PC-3 (cell line): ENCODE measurements around the gene FAS. TPM values are rescaled to one million over a fixed set of nuclear protein-coding genes. Genes with fewer than 3 reads are reported as not detected.

Source experiments
- ATAC-seq: fragments of 200-7000 bp; cut with Tn5 transposase; 2 replicates; pipeline ENCODE4 v1.9.1; 2020; ENCODE audit warnings: mild to moderate bottlenecking, moderate library complexity
- BruUV-seq: library from RNA; stranded (reverse); fragments of 400-500 nt; replicated peaks from 2 replicates; lab custom pipeline; 2021; lab: Mats Ljungman, UMichigan
- CTCF ChIA-PET: fragments of 300-600 bp; sonication (Branson Sonifier 250); formaldehyde crosslinking; loops from one replicate; lab custom pipeline; 2022; ENCODE audit warnings: antibody characterized with exemption; lab: Charles Lee
- POLR2A ChIA-PET: fragments of 300-600 bp; sonication (Branson Sonifier 250); formaldehyde crosslinking; loops from one replicate; lab custom pipeline; 2022; ENCODE audit warnings: antibody characterized with exemption; ENCODE audit not compliant: unreplicated experiment; lab: Charles Lee
- DNase-seq: peaks from one replicate; pipeline ENCODE4 v3.0.0-alpha.2; 2015
- H2AFZ ChIP-seq: fragments of 300-600 bp; sonication (generic); 2 replicates; pipeline ENCODE4 v1.6.0; 2016; ENCODE audit warnings: antibody characterized with exemption, low read length
- H3F3A ChIP-seq: fragments of 300-600 bp; sonication (generic); one replicate; pipeline ENCODE4 v1.6.0; 2017; ENCODE audit warnings: antibody characterized with exemption, low read length, control low read depth, mild to moderate bottlenecking; ENCODE audit not compliant: unreplicated experiment
- H3K27ac ChIP-seq: fragments of 300-600 bp; sonication (generic); 2 replicates; pipeline ENCODE4 v1.5.1; 2016; ENCODE audit warnings: mild to moderate bottlenecking, low read length
- H3K27me3 ChIP-seq: fragments of 300-600 bp; sonication (generic); 2 replicates; pipeline ENCODE4 v1.6.1; 2016; ENCODE audit warnings: low read length, mixed read lengths
- H3K36me3 ChIP-seq: fragments of 300-600 bp; sonication (generic); 2 replicates; pipeline ENCODE4 v1.6.1; 2016; ENCODE audit warnings: low read depth, mixed run types, low read length, mixed read lengths
- H3K4me1 ChIP-seq: fragments of 300-600 bp; sonication (generic); 2 replicates; pipeline ENCODE4 v1.5.1; 2016; ENCODE audit warnings: low read length; ENCODE audit not compliant: insufficient read depth
- H3K4me2 ChIP-seq: fragments of 300-600 bp; sonication (generic); 2 replicates; pipeline ENCODE4 v1.6.0; 2016; ENCODE audit warnings: low read length
- H3K4me3 ChIP-seq: fragments of 300-600 bp; sonication (generic); 2 replicates; pipeline ENCODE4 v1.5.1; 2016; ENCODE audit warnings: mild to moderate bottlenecking, low read length, mixed read lengths
- H3K79me2 ChIP-seq: fragments of 300-600 bp; sonication (generic); 2 replicates; pipeline ENCODE4 v1.6.1; 2017; ENCODE audit warnings: low read length, mixed read lengths
- H3K9ac ChIP-seq: fragments of 300-600 bp; sonication (generic); 2 replicates; pipeline ENCODE4 v1.6.0; 2016; ENCODE audit warnings: mild to moderate bottlenecking, low read length
- H3K9me2 ChIP-seq: fragments of 300-600 bp; sonication (generic); replicated peaks from 2 replicates; pipeline ENCODE4 v1.6.1; 2016; ENCODE audit warnings: mixed run types, low read length, mixed read lengths
- H3K9me3 ChIP-seq: fragments of 300-600 bp; sonication (generic); 2 replicates; pipeline ENCODE4 v1.6.1; 2016; ENCODE audit warnings: low read length, mixed read lengths
- H4K20me1 ChIP-seq: fragments of 300-600 bp; sonication (generic); 2 replicates; pipeline ENCODE4 v1.6.1; 2016; ENCODE audit warnings: low read length, mixed read lengths
- EZH2 ChIP-seq: fragments of 300-600 bp; sonication (generic); IDR thresholded peaks from one replicate; pipeline ENCODE4 v1.6.1; 2017; ENCODE audit warnings: antibody characterized with exemption, mild to moderate bottlenecking, low read length; ENCODE audit not compliant: unreplicated experiment
- EZH2phosphoT487 ChIP-seq: fragments of 300-600 bp; sonication (generic); IDR thresholded peaks from 2 replicates; pipeline ENCODE4 v1.6.1; 2018; ENCODE audit warnings: mild to moderate bottlenecking, antibody characterized with exemption, low read length, borderline replicate concordance
- intact Hi-C: fragments of 100-400 bp; cut with micrococcal nuclease; formaldehyde crosslinking; loops from 2 replicates; pipeline ENCODE4 v1.9.0; 2023
- total RNA-seq: library from RNA; depleted of rRNA; stranded (reverse); fragments of >200 nt; gene quantifications from 2 replicates; pipeline ENCODE4 v1.2.3, GENCODE V29; 2014
- TF ChIP-seq, protein P1 (sequence below): fragments of 300-600 bp; sonication (generic); conservative IDR thresholded peaks from 2 replicates; pipeline ENCODE4 v1.5.1; 2017; ENCODE audit warnings: antibody characterized with exemption, low read depth, mild to moderate bottlenecking, low read length

FAS gene
- total RNA-seq, 1 experiment from 2014 or later, result 4.8 TPM

DNA sequence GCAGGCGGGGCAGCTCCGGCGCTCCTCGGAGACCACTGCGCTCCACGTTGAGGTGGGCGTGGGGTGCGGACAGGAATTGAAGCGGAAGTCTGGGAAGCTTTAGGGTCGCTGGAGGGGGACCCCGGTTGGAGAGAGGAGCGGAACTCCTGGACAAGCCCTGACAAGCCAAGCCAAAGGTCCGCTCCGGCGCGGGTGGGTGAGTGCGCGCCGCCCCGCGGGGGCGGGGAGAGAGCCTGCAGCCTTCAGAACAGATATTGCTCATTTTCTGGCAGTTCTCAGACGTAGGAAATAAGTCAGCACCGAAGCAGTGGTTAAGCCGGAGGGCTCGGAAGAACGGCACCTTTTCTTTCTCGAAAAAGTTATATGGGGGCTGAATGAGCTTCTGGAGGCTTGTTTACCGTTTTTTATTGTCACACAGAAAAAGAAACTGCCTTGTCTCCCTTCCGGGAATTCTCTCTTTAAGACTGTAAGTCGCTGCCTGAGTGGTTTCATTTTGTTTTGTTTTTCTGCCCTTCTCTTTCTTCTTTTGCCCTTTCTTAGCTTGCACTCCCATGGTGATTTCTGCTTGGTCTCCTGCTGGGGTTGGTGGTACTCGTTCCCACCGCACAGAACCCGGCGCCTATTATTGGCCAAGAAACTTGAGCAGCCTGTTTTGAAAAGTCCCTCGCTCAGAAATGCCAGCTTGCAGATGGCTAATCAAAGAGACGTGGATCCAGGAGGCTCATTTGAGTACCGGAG lies 732 bp downstream of the FAS start:
- ChIA-PET POLR2A (interaction anchor here (0.7 kb wide), 1 partner anchor 272 kb away, joined by 4 read pairs; no protein-coding TSS in a partner anchor), CTCF (no interaction called here)
- TF ChIP-seq, protein P1, sequence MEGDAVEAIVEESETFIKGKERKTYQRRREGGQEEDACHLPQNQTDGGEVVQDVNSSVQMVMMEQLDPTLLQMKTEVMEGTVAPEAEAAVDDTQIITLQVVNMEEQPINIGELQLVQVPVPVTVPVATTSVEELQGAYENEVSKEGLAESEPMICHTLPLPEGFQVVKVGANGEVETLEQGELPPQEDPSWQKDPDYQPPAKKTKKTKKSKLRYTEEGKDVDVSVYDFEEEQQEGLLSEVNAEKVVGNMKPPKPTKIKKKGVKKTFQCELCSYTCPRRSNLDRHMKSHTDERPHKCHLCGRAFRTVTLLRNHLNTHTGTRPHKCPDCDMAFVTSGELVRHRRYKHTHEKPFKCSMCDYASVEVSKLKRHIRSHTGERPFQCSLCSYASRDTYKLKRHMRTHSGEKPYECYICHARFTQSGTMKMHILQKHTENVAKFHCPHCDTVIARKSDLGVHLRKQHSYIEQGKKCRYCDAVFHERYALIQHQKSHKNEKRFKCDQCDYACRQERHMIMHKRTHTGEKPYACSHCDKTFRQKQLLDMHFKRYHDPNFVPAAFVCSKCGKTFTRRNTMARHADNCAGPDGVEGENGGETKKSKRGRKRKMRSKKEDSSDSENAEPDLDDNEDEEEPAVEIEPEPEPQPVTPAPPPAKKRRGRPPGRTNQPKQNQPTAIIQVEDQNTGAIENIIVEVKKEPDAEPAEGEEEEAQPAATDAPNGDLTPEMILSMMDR, result no peak; the same call in 1 of the 2 replicates
- TF ChIP-seq EZH2 (no peak), EZH2phosphoT487 (no peak)
- Histone ChIP-seq H3K36me3 (no peaks in the 10 kb centered on the region), H2AFZ (peak overlapping the region; percentile 96), H3K4me2 (peak overlapping the region; percentile 84), H3K27ac (peak overlapping the region; percentile 21; the same call in 1 of the 2 replicates), H3K4me3 (peak overlapping the region; percentile 81), H3K9me3 (no peaks in the 10 kb centered on the region), H3K9me2 (no peaks in the 10 kb centered on the region), H4K20me1 (no peaks in the 10 kb centered on the region), H3K9ac (peak overlapping the region; percentile 57), H3K79me2 (0 out of 2 replicates have a peak, but pooled peaks cover 3% of the 10 kb centered on the region), H3K4me1 (peaks cover 28% of the 10 kb centered on the region), H3F3A (no peaks in the 10 kb centered on the region), H3K27me3 (no peaks in the 10 kb centered on the region)
- peak; percentile 57 for ATAC-seq
- intact Hi-C loops, result loop anchor here (2.0 to 5.0 kb wide), 3 partner anchors 17 to 141 kb away; partner anchors contain the start of genes ANKRD22 and STAMBPL1
- DNase-seq, result peak; percentile 61
- BruUV-seq, result TSS peak; percentile 45

DNA sequence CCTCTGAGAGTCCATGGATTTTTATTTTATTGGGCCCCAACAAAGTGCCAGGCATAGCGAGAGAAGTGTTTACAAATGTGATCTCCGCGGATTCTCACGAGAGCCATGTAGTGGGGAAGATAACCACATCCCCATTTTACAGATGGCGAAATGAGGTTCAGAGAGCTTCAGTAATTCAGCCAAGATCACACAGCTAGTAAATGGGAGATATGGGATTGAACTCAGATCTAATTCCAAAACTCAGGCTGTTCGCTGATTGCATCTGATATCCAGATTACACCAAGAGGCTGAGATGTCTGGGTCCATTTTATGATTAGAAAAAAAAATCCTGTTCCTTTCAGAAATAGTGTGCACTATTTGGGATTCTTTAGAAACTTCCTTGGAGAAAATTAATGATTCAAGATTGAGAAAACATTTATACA lies 1.3 kb downstream of the FAS start:
- no peak for TF ChIP-seq EZH2
- TF ChIP-seq EZH2phosphoT487, result no peak
- TF ChIP-seq, protein P1, result no peak
- DNase-seq, result no peak
- H3K4me3 ChIP-seq, result peak overlapping the region; percentile 81
- no peaks in the 10 kb centered on the region for H3K27me3 ChIP-seq
- no TSS peak for BruUV-seq
- no peaks in the 10 kb centered on the region for H3F3A ChIP-seq
- H3K4me1 ChIP-seq, result peaks cover 28% of the 10 kb centered on the region
- peak overlapping the region; percentile 84 for H3K4me2 ChIP-seq
- 0 out of 2 replicates have a peak, but pooled peaks cover 3% of the 10 kb centered on the region for H3K79me2 ChIP-seq
- H4K20me1 ChIP-seq, result no peaks in the 10 kb centered on the region
- ATAC-seq, result no peak
- H2AFZ ChIP-seq, result peak overlapping the region; percentile 96
- intact Hi-C loops, result loop anchor here (2.0 to 5.0 kb wide), 3 partner anchors 17 to 141 kb away; partner anchors contain the start of genes ANKRD22 and STAMBPL1
- CTCF ChIA-PET, result no interaction called here
- H3K27ac ChIP-seq, result no peak overlapping the region
- H3K36me3 ChIP-seq, result no peaks in the 10 kb centered on the region
- H3K9me2 ChIP-seq, result no peaks in the 10 kb centered on the region
- H3K9me3 ChIP-seq, result no peaks in the 10 kb centered on the region
- POLR2A ChIA-PET, result interaction anchor here (0.7 kb wide), 1 partner anchor 395 kb away, joined by 3 read pairs; no protein-coding TSS in a partner anchor
- H3K9ac ChIP-seq, result peak overlapping the region; percentile 57; the same call in 1 of the 2 replicates
